BE2C (cell line): Measurements from ENCODE around the gene ADAMTSL3.

ENCODE experiments used
- DNase-seq: peaks from one replicate; pipeline ENCODE4 v3.0.0-alpha.2; 2020
- H3K27me3 ChIP-seq: fragments of 250-450 bp; sonication (Bioruptor Pico); 2 replicates; pipeline ENCODE4 v1.5.1; 2020; ENCODE audit warnings: mild to moderate bottlenecking
- H3K36me3 ChIP-seq: fragments of 250-450 bp; sonication (Bioruptor Pico); 2 replicates; pipeline ENCODE4 v1.5.1; 2020; ENCODE audit warnings: mild to moderate bottlenecking
- H3K4me1 ChIP-seq: fragments of 250-450 bp; sonication (Bioruptor Pico); 2 replicates; pipeline ENCODE4 v1.5.1; 2020
- H3K4me3 ChIP-seq: 2 replicates; pipeline ENCODE4 v1.5.1; 2011; ENCODE audit warnings: low read depth, low read length
- H3K9me3 ChIP-seq: fragments of 250-450 bp; sonication (Bioruptor Pico); 2 replicates; pipeline ENCODE4 v1.5.1; 2020
- CTCF ChIP-seq: IDR thresholded peaks from 2 replicates; pipeline ENCODE4 v1.5.1; 2012; ENCODE audit warnings: mild to moderate bottlenecking, low read depth, low read length

The ADAMTSL3 gene

GRCh38 chr15:83889995-83890394 lies 236.1 kb downstream of the ADAMTSL3 start:
- H3K36me3 ChIP-seq: no peaks in the 10 kb centered on the region
- H3K9me3 ChIP-seq: no peaks in the 10 kb centered on the region
- no peak overlapping the region for H3K4me3 ChIP-seq
- no peak for DNase-seq
- no peaks in the 10 kb centered on the region; the same call in 1 of the 2 replicates for H3K27me3 ChIP-seq
- TF ChIP-seq CTCF: no peak
- no peaks in the 10 kb centered on the region for H3K4me1 ChIP-seq

GRCh38 chr15:83890587-83890986 lies 236.7 kb downstream of the ADAMTSL3 start:
- no peaks in the 10 kb centered on the region; the same call in 1 of the 2 replicates for H3K27me3 ChIP-seq
- DNase-seq: no peak
- no peak overlapping the region for H3K4me3 ChIP-seq
- no peaks in the 10 kb centered on the region for H3K9me3 ChIP-seq
- no peak for TF ChIP-seq CTCF
- H3K4me1 ChIP-seq: no peaks in the 10 kb centered on the region
- no peaks in the 10 kb centered on the region for H3K36me3 ChIP-seq

GRCh38 chr15:83892498-83892897 lies 238.6 kb downstream of the ADAMTSL3 start:
- TF ChIP-seq CTCF: no peak
- Histone ChIP-seq H3K4me1 (no peaks in the 10 kb centered on the region), H3K27me3 (no peaks in the 10 kb centered on the region; the same call in 1 of the 2 replicates), H3K9me3 (no peaks in the 10 kb centered on the region), H3K36me3 (no peaks in the 10 kb centered on the region), H3K4me3 (no peak overlapping the region)
- DNase-seq: no peak

- Histone ChIP-seq H3K9me3 (no peaks in the 10 kb centered on the region), H3K36me3 (no peaks in the 10 kb centered on the region), H3K27me3 (no peaks in the 10 kb centered on the region; the same call in 1 of the 2 replicates), H3K4me3 (no peak overlapping the region), H3K4me1 (no peaks in the 10 kb centered on the region)
- no peak for TF ChIP-seq CTCF
- DNase-seq: no peak
Observed at GRCh38 chr15:83893308-83893707, 239.4 kb downstream of the ADAMTSL3 start.

GRCh38 chr15:83897037-83897436 lies 243.1 kb downstream of the ADAMTSL3 start:
- DNase-seq: no peak
- H3K27me3 ChIP-seq: no peaks in the 10 kb centered on the region; the same call in 1 of the 2 replicates
- no peak for TF ChIP-seq CTCF
- no peaks in the 10 kb centered on the region for H3K36me3 ChIP-seq
- no peaks in the 10 kb centered on the region for H3K4me1 ChIP-seq
- no peak overlapping the region for H3K4me3 ChIP-seq
- H3K9me3 ChIP-seq: no peaks in the 10 kb centered on the region

- no peak for DNase-seq
- Histone ChIP-seq H3K36me3 (no peaks in the 10 kb centered on the region), H3K27me3 (no peaks in the 10 kb centered on the region; the same call in 1 of the 2 replicates), H3K4me3 (no peak overlapping the region), H3K4me1 (no peaks in the 10 kb centered on the region), H3K9me3 (no peaks in the 10 kb centered on the region)
- no peak for TF ChIP-seq CTCF
Observed at GRCh38 chr15:83898361-83898760, 244.4 kb downstream of the ADAMTSL3 start.
